Left ventricle myocardium inferior (tissue), 1 donor: Measurements from ENCODE around the gene COPS8. TPM values are rescaled to one million over a fixed set of nuclear protein-coding genes. Genes with fewer than 3 reads are reported as not detected.
A peak's percentile ranks its signal among the peaks of the same experiment; 100 is the strongest.

Source experiments
- DNase-seq: peaks from one replicate; pipeline ENCODE4 v3.0.0-alpha.2; 2020
- H3K27ac ChIP-seq: fragments of 200-600 bp; replicated peaks from 2 replicates; pipeline ENCODE4 v1.8.0; 2021
- H3K27me3 ChIP-seq: fragments of 200-600 bp; 2 replicates; pipeline ENCODE4 v1.8.0; 2021; ENCODE audit warnings: low read depth
- H3K36me3 ChIP-seq: fragments of 200-600 bp; 2 replicates; pipeline ENCODE4 v1.8.0; 2021
- H3K4me1 ChIP-seq: fragments of 200-600 bp; 2 replicates; pipeline ENCODE4 v1.8.0; 2021
- H3K4me3 ChIP-seq: fragments of 200-600 bp; 2 replicates; pipeline ENCODE4 v1.8.0; 2021; ENCODE audit warnings: mild to moderate bottlenecking, moderate library complexity
- H3K9me3 ChIP-seq: fragments of 200-600 bp; replicated peaks from 2 replicates; pipeline ENCODE4 v1.8.0; 2021
- CTCF ChIP-seq: fragments of 200-600 bp; IDR thresholded peaks from 2 replicates; pipeline ENCODE4 v1.8.0; 2021; ENCODE audit warnings: antibody characterized with exemption, mild to moderate bottlenecking, borderline replicate concordance
- intact Hi-C: fragments of 100-400 bp; cut with micrococcal nuclease; formaldehyde crosslinking; loops from one replicate; pipeline ENCODE4 v1.11.0; 2022
- total RNA-seq: library from RNA; stranded (reverse); fragmentation: NEBNext Ultra II Directional; extraction: Animal tissue kit (Norgen Biotek cat#: 25700); gene quantifications from one replicate; pipeline ENCODE4 v1.2.1, GENCODE V29; 2021
- donor health status: DM: no; HTN: yes; CAD: no; lungs with severe emphysema.

Gene COPS8
- total RNA-seq, 1 donor from 2014 or later = 97.0 TPM

- peaks cover 10% of the 10 kb centered on the region for H3K4me1 ChIP-seq
- no peak for DNase-seq
- H3K9me3 ChIP-seq = no peaks in the 10 kb centered on the region
- no peak overlapping the region for H3K27ac ChIP-seq
- no peaks in the 10 kb centered on the region for H3K36me3 ChIP-seq
- TF ChIP-seq CTCF = no peak
- H3K27me3 ChIP-seq = no peaks in the 10 kb centered on the region
- no peak overlapping the region for H3K4me3 ChIP-seq
- intact Hi-C loops = no loop called here
Measured at GRCh38 chr2:237129625-237130263, 44.1 kb downstream of the COPS8 start.

- intact Hi-C loops = no loop called here
- no peak for TF ChIP-seq CTCF
- Histone ChIP-seq H3K9me3 (no peaks in the 10 kb centered on the region), H3K4me1 (peaks cover 10% of the 10 kb centered on the region), H3K27me3 (no peaks in the 10 kb centered on the region), H3K4me3 (no peak overlapping the region), H3K36me3 (no peaks in the 10 kb centered on the region), H3K27ac (no peak overlapping the region)
- DNase-seq = no peak
Measured at GRCh38 chr2:237130562-237131421, 45.1 kb downstream of the COPS8 start.

GRCh38 chr2:237131749-237132533, 46.3 kb downstream of the COPS8 start:
- Histone ChIP-seq H3K36me3 (no peaks in the 10 kb centered on the region), H3K9me3 (no peaks in the 10 kb centered on the region), H3K4me1 (peaks cover 10% of the 10 kb centered on the region), H3K27ac (no peak overlapping the region), H3K27me3 (no peaks in the 10 kb centered on the region), H3K4me3 (no peak overlapping the region)
- no peak for DNase-seq
- no peak for TF ChIP-seq CTCF
- intact Hi-C loops = no loop called here

GRCh38 chr2:237132799-237133198, 47.1 kb downstream of the COPS8 start:
- Histone ChIP-seq H3K4me3 (no peak overlapping the region), H3K36me3 (no peaks in the 10 kb centered on the region), H3K27ac (no peak overlapping the region), H3K4me1 (peaks cover 4% of the 10 kb centered on the region), H3K27me3 (no peaks in the 10 kb centered on the region), H3K9me3 (no peaks in the 10 kb centered on the region)
- no peak for DNase-seq
- intact Hi-C loops = no loop called here
- peak; percentile 35 for TF ChIP-seq CTCF
